ENCODE measurements around the gene CPLX3. TPM values are rescaled to one million over a fixed set of nuclear protein-coding genes. Genes with fewer than 3 reads are reported as not detected.
A peak's percentile ranks its signal among the peaks of the same experiment; 100 is the strongest.
"Not testable (repeated sequence)": the region's sequence is repeated elsewhere in the genome, so short reads cannot be mapped to it uniquely, and the experiment has no call there.

Gene CPLX3, protein sequence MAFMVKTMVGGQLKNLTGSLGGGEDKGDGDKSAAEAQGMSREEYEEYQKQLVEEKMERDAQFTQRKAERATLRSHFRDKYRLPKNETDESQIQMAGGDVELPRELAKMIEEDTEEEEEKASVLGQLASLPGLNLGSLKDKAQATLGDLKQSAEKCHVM
- 0.10 and 0.26 TPM in 2 replicates for total RNA-seq (2014; rRNA removed; shearing (Covaris generic))
- polyA plus RNA-seq (2015; cell fraction: cytosol; rRNA removed): not detected in 2 replicates
- polyA plus RNA-seq (2015; cell fraction: nucleus; rRNA removed): not detected in 2 replicates

DNA sequence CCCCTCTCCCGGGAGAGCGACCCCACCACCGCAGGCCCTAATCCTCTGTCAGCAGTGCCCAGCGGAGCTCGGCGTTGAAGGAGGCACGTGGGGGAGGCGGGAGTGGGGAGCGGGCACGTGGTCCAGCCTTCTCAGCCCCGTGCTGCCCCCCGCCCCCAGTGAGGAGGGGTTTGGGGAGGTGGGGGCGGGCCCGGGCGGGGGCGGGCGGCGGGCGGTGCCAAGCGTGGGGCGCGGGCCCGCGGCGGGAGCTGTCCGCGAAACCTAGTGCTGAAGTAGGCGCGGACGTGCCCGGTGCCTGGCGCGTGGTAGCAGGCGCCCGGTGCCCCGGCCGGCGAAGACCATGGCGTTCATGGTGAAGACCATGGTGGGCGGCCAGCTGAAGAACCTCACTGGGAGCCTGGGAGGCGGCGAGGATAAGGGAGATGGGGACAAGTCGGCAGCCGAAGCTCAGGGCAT lies at the start of gene CPLX3:
Gene CPLX3 (plus strand): TSS at position 264 of the 456 bp plus-strand sequence. CDS start 77 bp downstream, at position 341.
- no peak for DNase-seq (ENCODE audit: low read depth)

DNA sequence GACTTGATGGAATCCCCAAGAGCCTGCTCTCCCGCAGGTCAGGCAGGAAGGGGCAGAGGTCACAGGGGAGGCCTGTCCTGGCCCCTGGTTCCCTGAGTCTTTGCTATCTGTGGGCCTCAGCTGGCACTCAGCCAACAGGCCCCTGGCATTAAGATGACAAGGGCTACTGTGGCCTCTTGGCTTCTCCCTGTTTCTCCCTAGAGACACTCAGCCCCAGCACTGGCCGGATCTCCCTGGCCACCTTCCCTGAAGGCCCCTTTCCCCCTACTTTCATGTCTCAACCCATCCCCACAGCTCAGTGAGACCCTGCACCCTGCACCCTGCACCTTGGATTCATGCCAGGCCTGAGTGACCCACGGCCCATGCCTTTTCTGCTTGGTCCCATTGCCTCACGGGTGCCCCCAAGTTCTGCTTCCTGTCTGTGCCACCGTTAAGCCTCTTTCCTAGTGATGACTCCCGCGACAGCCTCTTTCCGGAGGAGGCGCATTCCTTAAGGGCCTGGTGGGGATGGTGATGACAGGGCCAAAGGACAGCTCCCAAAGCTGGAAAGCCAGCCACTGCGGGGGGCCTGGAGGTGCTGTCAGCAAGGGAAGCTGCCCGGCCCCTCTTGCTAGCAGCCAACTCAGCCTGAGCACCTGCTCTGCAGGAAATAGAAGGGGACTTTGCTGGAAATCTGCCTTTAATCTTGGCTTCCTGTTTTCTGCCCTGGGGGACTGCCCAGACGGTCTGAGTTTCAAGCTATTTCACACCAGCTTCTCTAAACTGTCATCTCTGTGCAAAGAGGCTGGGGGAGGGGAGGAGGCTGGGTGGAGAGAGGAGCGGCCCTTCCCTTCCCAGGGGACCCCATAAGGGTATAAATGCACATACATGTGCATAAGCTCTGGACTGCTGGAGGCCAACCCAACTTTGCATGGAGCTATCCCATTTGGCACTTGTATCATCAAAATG lies 49.3 kb upstream of the CPLX3 start:
- DNase-seq (ENCODE audit: low read depth): no peak

DNA sequence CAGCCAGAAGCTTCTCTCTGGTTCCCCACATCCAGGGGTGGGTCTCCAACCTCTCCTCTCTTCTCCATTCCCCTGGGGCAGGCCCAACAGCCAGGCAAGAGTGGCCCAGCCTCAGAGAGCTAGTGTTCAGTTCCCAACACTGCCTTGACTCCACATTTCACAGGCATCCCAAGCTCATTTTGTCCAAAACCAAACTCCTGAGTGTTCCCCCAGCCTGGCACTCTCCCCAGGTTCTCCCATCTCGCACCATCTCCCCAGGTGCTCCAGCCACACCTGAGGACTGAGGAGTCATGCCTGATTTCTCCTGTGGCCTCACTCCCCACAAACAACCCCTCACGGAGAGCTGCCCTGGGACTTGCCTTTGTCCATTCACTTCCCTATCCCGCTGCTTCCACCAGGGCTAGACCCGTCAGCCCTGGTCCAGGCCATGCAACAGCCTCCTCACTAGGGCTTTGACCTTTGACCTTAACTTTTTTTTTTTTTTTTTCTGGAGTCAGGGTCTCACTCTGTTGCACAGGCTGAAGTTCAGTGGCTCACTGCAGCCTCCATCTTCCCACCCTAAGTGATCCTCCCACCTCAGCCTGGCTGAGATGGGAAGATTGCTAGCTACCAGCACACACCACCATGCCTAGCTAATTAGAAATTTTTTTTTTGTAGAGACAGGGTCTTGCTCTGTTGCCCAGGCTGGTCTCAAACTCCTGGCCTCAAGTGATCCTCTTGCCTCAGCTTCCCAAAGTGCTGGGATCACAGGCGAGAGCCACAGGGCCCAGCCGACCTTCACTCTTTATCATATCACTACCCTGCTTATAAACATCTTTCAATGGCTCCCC lies 48.4 kb upstream of the CPLX3 start:
- no peak for DNase-seq (ENCODE audit: low read depth)

DNA sequence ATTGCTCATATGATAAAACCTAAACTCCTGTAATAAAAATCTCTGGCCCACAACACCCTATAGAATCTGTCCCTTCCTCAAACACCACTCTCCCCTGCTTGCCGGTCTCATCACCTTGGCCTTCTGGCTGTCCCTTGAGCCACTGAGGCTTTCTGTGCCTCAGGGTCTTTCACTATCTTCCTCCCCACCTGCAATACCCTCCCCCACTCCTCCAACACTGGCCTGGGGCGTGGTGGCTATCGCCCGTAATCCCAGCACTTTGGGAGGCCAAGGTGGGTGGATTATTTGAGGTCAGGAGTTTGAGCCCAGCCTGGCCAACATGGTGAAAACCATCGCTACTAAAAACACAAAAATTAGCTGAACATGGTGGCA lies 47.8 kb upstream of the CPLX3 start:
- no peak for DNase-seq (ENCODE audit: low read depth)

DNA sequence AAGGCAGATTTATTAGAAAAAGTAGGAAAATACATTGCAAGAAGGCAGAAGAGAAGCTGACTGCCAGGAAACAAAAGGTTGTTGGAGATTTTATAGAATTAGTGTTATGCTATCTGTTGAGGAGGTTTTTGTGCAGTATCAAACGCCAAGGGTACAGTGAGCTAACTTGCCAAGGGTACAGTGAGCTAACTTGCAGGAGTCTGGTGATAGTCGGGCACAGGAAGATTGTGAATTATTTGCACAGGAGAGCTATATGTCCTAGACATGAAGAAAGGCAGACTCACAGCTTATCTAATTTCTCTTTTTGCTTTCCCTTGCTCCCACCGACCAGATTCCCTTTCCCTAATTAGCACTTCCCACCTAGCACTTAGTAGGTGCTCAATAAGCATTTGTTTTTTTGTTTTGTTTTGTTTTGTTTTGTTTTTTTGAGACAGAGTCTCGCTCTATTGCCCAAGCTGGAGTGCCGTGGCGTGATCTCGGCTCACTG lies 47.2 kb upstream of the CPLX3 start:
- DNase-seq (ENCODE audit: low read depth): no peak

DNA sequence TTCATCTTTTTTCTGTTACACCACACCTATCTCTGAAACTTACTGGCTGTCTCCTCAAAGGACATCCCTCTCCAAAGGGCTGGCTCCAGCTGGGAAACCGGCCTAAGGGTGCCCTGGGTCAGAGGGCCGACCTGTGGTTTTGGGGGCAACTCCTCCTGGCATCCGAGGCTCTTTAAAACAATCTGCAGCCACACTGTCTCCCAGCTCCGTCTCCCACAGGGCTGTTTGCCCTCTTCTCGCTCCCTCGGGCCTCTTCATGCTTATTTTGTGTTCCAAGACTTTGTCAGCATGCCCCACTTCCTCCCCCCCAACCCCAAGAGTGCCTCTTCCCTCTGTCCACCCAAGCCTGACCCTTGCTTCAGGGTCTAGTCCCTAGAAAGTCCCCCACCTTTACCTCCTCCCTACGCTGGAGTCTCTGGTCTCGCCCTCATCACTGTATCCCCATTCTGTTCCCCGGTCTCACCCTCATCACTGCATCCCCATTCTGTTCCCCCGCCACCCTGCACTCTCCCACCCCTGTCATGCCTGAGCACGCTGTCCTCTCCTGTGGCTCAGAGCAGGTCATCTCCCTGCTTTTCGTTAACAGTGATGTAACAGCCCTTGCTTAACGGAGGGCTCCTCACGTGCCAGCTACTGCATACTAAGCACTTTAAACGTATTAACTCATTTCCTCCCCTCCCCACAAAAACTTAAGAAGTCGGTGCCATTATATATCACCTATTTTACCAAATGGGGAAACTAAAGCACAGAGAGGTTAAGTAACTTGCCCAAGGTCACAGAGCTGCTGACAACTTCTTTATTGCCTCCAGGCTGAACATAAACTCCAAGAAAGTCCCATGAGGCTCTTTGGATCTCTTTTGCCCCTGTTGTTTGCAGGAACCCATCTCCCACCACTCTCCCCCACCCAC lies 45.6 kb upstream of the CPLX3 start:
- no peak for DNase-seq (ENCODE audit: low read depth)

DNA sequence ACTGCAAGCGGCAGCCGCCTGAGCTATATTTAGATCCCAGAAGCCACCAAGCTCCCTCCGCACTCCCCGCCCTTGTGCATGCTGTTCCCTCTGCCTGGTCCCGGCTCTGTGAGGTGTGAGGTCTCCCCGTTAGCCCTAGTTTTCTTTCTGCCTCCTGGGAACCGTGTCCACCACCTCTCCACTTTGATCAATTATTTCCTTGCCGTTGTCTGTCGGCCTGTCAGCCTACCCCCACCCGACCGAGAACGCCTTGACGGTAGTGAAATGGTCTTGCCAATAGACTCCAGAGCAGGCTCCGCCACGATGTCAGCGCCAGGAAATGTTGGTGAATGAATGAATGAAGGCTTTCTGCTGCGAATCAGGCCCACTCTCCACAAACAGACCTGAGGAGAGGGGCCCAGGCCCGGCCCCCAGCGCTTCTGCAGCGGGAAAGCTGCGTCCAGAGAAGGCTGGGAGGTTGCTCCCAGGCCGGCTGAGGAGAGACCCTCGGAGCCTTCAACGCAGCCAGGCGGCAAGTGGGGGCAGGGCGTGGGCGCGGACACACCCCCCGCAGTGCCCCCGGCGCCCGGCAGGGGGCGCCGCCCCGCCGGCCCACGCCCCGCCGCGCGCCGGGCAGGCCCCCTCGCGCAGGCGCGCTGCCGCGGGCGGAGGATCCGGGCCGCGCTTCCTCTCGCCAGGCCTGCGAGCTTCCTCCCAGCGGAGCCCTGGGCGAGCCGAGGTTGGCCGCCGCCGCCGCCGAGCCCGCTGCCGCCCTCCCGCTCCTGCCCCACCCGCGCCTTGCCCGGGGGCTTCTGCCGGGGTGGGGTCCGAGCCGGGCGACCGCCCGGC lies 44.8 kb upstream of the CPLX3 start, which contains the start of gene CSK:
Gene CSK (plus strand): TSS at position 650 of the 828 bp plus-strand sequence. CDS start 16,218 bp downstream, outside the sequence.
- no peak for DNase-seq (ENCODE audit: low read depth)

DNA sequence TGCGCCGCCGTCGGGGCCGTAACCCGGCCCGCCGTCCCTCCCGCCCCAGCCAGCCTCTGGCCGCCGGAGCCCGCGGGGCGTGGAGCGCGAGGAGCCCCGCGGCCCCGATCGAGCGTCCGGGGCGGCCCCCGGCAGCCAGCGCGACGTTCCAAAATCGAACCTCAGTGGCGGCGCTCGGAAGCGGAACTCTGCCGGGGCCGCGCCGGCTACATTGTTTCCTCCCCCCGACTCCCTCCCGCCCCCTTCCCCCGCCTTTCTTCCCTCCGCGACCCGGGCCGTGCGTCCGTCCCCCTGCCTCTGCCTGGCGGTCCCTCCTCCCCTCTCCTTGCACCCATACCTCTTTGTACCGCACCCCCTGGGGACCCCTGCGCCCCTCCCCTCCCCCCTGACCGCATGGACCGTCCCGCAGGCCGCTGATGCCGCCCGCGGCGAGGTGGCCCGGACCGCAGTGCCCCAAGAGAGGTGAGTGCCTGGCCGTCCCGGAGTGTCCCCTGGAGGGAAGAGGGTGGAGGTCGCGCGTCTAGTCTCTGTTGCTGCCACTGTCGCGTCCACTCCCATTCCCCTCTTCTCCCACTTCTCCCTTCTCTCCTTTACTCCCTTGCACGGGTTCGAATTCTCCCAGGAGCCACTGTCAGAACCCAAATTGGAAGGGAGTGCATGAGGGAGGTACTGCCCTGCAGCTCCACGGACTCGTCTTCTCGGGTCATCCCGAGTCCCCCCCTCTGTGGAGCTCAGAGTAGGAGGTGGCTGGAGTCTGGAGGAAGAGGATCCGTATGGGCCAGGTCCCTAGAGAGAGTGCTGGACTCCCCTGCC lies 44.0 kb upstream of the CPLX3 start:
- DNase-seq (ENCODE audit: low read depth): no peak

DNA sequence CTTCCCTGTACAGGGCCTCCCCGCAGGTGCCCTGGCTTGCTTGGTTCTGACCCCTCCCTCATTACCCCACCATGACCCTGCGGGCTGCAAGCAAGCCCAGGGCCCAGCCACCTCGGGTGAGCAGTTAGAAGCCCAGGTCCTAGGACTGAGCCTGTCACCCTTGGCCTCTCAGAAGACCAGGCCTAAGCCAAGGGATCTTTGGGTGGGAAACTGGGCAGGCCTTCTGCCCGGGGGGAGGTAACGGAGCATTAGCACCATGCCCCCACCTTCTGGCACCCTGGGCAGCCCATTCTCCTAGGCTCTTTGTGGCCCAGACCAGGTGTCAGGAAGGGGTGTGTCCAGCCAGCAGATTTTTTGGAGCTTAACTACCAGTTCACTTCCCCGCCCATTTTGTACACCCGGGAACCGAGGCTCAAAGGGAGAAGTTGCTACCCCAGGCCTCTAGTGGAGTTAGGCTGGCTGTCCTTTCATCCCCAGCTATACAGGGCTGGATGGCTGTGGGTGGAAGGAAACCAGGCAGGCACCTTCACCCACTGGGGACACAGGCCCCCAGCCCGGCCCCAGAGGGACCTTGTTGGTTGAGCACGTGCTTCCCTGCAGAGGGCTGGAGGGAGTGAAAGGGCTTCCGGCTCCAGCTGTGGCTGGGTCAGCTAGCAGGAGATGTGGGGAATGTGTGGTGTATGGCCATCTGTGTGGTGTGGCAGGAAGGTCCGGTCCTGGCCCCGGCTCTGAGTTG lies 43.2 kb upstream of the CPLX3 start:
- DNase-seq (ENCODE audit: low read depth): peak; percentile 46

DNA sequence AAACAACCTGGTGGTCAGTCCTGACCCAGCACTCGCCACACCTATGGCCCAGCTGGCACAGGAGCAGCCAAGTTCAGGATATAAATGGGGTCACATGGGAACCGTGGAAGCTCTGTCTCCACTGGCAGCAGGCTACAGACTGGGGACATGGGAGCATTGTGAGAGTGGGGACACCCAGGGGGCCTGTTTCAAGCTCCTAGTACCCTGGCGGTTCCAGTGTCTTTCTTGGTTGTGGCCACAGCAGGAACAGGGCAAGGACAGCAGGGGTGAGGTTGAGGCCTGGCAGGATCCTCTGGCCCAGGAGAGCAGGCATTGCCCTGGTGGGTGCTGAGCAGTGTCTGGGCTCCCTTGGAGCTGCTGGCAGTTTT lies 42.6 kb upstream of the CPLX3 start:
- no peak for DNase-seq (ENCODE audit: low read depth)

DNA sequence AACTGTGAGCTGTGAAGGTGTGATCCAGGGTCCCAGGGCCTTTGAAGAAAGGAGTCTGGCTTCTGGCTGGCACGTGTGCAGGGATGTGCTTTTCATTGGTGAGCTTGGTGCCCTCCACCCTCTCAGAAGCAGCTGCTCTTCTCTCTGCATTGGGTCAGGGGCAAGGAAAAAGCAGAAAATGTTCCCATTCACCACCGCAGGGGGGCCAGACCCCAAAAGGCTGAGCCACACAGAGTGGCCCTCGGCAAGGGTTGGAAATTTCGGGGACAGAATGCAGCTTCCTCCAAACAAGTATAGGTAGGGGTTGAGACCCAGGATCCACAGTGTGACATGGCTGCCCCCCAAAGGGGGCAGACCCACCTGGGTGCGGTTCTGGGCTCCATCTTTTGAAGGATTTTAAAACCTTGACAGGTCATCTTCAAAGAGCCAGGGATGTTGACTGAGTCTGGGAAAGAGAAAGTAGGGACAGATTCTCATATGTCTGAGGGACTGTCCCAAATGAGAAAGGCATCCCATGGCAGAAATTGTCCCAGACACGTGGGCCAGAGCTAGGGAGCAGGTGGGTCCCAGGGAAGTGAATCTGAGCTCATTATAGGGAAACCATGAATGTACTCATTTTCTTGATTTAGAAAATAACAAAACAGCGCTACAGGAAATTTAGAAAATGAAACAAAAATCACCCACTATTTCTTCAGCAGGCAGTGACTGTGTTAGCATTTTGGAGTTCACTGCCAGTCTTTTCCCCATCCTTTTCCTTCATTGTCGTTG lies 41.8 kb upstream of the CPLX3 start:
- no peak for DNase-seq (ENCODE audit: low read depth)

DNA sequence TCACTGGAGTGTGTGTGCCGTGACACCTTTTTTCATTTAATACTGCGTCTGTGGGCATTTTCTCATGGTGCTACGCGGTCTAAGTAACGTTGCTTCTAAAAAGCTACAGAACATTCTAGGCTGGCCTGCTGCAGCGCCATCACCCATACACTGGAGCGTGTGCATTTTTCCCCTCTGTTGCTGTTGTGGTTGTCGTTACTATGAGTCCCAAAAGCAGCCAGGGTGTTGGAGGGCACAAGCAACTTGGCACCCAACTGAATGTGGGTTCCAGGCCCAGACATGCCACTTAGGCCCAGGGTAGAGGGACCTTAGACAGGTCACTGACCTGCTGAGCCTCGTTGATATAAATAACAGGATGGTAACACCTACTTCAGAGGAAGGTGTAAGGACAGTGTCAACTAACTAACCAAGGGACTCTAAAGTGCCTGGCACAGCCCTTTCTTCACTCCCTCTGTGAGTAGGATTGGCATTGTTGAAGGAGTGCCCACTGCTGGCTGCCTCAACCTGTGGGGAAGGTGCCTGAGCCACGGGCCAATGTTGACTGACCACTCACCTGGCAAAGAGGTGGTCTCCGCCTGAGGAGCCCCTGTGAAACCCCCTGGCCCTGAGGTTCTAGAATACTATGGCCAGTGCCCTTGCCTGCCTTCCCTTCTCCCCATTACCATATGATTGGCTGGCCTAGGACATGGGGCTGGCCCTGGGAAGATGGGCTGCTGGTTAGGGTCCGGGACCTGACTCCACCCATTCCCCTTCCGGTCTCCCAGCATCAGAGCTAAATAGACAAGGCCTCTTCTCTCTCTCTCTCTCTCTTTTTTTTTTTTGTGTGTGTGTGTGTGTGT lies 41.0 kb upstream of the CPLX3 start:
- no peak for DNase-seq (ENCODE audit: low read depth)

DNA sequence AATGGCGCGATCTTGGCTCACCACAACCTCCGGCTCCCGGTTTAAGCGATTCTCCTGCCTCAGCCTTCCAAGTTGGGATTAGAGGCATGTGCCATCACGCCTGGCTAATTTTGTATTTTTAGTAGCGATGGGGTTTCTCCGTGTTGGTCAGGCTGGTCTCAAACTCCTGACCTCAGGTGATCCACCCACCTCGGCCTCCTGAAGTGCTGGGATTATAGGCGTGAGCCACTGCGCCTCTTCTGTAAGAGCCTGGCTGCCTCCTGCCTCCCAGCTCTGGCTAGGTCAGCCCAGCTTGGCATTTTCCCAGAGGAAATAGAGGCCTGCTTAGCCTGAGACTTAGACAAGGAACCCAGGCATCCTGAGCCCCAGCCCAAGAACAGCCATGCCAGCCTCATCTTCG lies 40.3 kb upstream of the CPLX3 start:
- DNase-seq (ENCODE audit: low read depth): not testable (repeated sequence)

DNA sequence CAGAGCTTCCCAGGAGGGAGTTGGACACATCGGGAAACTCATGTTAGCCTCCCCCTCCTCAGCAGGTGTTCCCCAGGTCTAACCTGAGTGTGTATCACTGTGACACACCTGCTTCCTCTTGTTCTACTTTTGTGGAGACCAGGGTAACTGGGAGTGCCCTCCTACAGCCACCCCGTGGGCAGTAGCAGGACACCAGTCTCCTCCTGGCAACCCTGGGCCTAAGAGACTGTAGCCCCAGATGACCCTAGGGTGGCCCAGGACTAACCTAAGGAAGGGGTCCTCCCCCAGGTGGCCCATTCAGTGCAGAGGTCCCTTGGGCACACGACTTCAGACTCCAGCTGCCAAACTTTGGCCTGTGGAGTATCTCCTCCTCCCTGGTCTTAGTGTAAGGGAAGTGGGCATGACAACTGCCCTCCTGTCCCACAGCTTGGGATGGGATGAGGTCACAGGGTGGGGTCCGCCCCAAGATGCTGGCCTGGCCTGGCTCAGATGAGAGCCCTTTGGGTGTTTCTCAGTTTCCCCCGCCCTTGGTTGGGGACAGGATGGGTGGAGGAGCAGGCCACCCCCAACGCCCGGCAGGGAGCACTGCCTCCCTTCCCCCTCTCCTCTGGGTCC lies 39.8 kb upstream of the CPLX3 start:
- DNase-seq (ENCODE audit: low read depth): no peak

DNA sequence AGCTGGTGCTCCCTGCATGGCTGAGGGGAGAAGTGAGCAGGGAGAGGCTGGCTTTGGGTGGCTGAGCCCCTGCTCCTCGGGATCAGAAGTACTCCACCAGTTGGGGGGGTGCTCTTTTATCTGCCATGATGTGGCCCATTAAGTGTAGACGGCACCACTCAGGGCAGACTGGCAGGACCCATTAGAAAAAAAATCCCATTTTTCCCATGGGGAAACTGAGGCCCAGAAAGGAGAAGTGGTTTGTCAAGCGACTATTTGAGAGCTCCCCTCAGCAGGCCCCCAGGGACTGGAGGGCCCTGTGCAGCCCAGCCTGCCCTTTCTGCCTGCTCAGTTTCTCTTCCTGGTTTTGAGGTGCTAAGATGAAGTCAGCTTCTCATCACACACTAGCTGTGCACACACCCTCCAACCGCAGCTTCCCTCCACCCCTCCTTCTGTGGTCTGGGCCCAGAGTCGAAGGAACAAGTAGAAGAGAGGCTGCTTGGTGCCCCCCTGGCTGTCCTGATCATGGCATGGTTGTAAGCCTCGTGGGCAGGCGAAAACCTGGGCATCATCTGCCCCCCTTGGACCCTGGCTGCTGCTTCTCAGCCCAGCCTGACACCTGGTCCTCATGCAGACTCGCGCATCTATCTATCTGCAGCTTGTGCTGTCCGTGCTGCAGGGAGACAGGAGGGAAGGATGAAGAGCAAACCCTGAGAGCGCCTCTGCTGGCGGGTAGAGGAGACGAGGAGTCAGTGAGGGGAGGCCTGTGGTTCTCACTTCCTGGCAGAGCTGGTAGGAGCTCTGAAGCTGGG lies 39.0 kb upstream of the CPLX3 start:
- peak; percentile 92 for DNase-seq (ENCODE audit: low read depth)
